Skeletal muscle tissue (tissue), 4 donors: ENCODE results near the gene OTOS. TPM values are rescaled to one million over a fixed set of nuclear protein-coding genes. Genes with fewer than 3 reads are reported as not detected.

ENCODE experiments used
- H3K27ac ChIP-seq: one replicate; pipeline ENCODE4 v1.7.0; 2013; ENCODE audit warnings: mild to moderate bottlenecking, low read depth, low read length, inconsistent platforms
- H3K27me3 ChIP-seq, 3 donors: one replicate each; pipeline ENCODE4 v1.7.0; 2013; ENCODE audit warnings: low read length in 3 of 3; ENCODE audit not compliant: control insufficient read depth in 3 of 3, insufficient read depth in 3 of 3
- H3K36me3 ChIP-seq, 3 donors: one replicate each; pipeline ENCODE4 v1.7.0; 2013; ENCODE audit warnings: low read length in 3 of 3; ENCODE audit not compliant: control insufficient read depth in 3 of 3, insufficient read depth in 3 of 3
- H3K4me1 ChIP-seq, 3 donors: one replicate each; pipeline ENCODE4 v1.7.0; 2013; ENCODE audit warnings: low read length in 3 of 3, mild to moderate bottlenecking in 3 of 3; ENCODE audit not compliant: control insufficient read depth in 3 of 3, insufficient read depth in 3 of 3
- H3K4me3 ChIP-seq, 3 donors: one replicate each; pipeline ENCODE4 v1.7.0; 2013; ENCODE audit warnings: low read length in 3 of 3
- H3K9ac ChIP-seq, 3 donors: one replicate each; pipeline ENCODE4 v1.7.0; 2013; ENCODE audit warnings: low read length in 3 of 3, mild to moderate bottlenecking in 3 of 3, moderate library complexity in 2 of 3, low read depth in 1 of 3
- H3K9me3 ChIP-seq, 3 donors: one replicate each; pipeline ENCODE4 v1.7.0; 2013; ENCODE audit warnings: low read length in 3 of 3; ENCODE audit not compliant: control insufficient read depth in 3 of 3
- total RNA-seq: library from RNA; depleted of rRNA; stranded (reverse); fragments of >200 nt; gene quantifications from one replicate; pipeline ENCODE4 v1.2.3, GENCODE V29; 2014
- donor health status: Osteomylitis.

OTOS gene
- total RNA-seq, 1 donor from 2014 or later = not detected

DNA sequence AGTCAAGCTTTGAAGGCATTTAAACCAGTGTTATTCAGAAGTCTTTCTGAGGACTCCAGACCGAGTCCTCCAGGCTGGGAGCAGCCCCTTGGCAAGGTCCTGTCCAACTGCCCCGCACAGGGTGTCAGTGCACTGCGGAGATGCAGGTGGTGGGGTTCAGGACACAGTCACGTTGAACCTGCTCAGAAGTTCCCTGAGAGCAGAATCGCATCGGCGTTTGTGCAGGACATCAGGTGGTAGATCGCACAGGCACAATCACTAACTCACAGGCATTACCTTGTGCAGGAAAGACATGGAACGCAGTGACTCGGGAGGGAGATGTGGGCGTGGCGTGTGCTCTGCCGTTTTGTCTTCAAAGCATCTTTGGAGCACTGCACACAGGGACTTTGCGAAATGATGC is 14.7 kb downstream of the OTOS start:
- Histone ChIP-seq H3K4me3 (no peak overlapping the region), H3K27ac (no peak overlapping the region), H3K27me3 (peaks cover 0 to 3% (median 0%) of the 10 kb centered on the region in 3 donors), H3K4me1 (peaks cover 12 to 17% (median 15%) of the 10 kb centered on the region in 3 donors), H3K36me3 (peaks cover 20 to 31% (median 26%) of the 10 kb centered on the region in 3 donors), H3K9me3 (no peaks in the 10 kb centered on the region), H3K9ac (no peak overlapping the region)

DNA sequence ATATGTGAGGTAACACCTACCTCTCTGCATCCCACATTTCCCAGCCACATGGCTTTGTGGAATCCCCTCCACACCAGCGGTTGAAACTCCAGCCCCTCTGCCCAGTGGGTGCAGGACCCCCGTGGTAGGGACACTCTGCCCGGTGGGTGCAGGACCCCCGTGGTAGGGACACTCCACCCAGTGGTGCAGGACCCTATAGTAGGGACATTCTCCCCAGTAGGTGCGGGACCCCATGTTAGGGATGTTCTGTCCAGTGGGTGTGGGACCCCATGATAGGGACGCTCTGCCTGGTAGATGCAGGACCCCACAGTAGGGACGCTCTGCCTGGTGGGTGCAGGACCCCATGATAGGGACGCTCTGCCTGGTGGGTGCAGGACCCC is 15.8 kb downstream of the OTOS start:
- peaks cover 9 to 20% (median 15%) of the 10 kb centered on the region in 3 donors for H3K36me3 ChIP-seq
- no peak overlapping the region for H3K27ac ChIP-seq
- peaks cover 0 to 3% (median 0%) of the 10 kb centered on the region in 3 donors for H3K27me3 ChIP-seq
- H3K9me3 ChIP-seq = no peaks in the 10 kb centered on the region
- H3K4me1 ChIP-seq = peaks cover 12 to 17% (median 15%) of the 10 kb centered on the region in 3 donors
- H3K9ac ChIP-seq = no peak overlapping the region
- no peak overlapping the region for H3K4me3 ChIP-seq

GRCh38 chr2:240123821-240124650 is 16.4 kb downstream of the OTOS start:
- H3K9ac ChIP-seq = no peak overlapping the region
- H3K4me3 ChIP-seq = no peak overlapping the region
- H3K36me3 ChIP-seq = peaks cover 5 to 14% (median 9%) of the 10 kb centered on the region in 3 donors
- peaks cover 12 to 13% (median 13%) of the 10 kb centered on the region in 3 donors for H3K4me1 ChIP-seq
- peaks cover 0 to 3% (median 0%) of the 10 kb centered on the region in 3 donors for H3K27me3 ChIP-seq
- no peaks in the 10 kb centered on the region for H3K9me3 ChIP-seq
- no peak overlapping the region for H3K27ac ChIP-seq

DNA sequence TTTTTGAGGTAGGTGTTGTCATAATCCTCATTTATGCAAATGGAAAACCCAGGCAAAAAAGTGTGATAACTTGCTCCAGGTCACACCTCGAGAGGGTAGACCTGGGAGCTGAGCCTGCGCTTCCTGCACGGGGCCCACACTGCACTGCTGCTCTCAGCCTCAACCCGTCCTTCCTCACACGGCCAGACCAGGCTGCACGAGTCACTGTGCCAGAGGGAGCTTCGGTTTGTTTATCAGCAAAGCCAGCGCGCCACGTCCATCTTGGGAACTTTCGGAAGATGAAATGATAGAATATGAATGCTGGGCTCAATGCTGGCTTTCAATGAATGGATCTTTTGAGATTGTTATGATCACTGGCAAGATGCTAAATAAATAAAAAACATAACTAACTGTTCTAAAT is 18.8 kb downstream of the OTOS start:
- no peaks in the 10 kb centered on the region for H3K9me3 ChIP-seq
- H3K4me3 ChIP-seq = no peak overlapping the region
- H3K36me3 ChIP-seq = peaks cover 0 to 8% (median 6%) of the 10 kb centered on the region in 3 donors
- no peak overlapping the region for H3K9ac ChIP-seq
- no peak overlapping the region for H3K27ac ChIP-seq
- no peaks in the 10 kb centered on the region for H3K4me1 ChIP-seq
- peaks cover 0 to 3% (median 0%) of the 10 kb centered on the region in 3 donors for H3K27me3 ChIP-seq

DNA sequence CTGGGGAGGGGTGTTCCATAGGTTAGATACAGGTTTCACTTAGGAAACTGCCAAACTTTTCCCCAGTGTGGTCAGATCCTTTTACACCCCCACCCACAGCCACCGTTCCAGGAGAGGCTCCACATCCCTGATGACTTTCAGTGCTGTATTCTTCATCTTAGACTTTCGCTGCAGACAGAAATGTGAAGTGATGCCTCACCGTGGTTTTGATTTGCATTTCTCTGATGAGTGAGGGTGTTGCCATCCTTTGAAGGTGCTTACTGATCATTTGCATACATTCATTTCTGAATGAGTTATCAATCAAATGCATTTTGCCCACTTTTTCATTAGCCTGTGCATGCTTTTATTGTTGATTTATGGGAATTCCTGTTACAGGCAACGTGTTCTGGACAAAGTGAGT is 19.3 kb downstream of the OTOS start:
- Histone ChIP-seq H3K27me3 (peaks cover 0 to 3% (median 0%) of the 10 kb centered on the region in 3 donors), H3K4me3 (no peak overlapping the region), H3K4me1 (no peaks in the 10 kb centered on the region), H3K36me3 (peaks cover 0 to 6% (median 4%) of the 10 kb centered on the region in 3 donors), H3K9ac (no peak overlapping the region), H3K27ac (no peak overlapping the region), H3K9me3 (no peaks in the 10 kb centered on the region)

GRCh38 chr2:240114233-240114632 is 26.2 kb downstream of the OTOS start:
- no peak overlapping the region for H3K4me3 ChIP-seq

DNA sequence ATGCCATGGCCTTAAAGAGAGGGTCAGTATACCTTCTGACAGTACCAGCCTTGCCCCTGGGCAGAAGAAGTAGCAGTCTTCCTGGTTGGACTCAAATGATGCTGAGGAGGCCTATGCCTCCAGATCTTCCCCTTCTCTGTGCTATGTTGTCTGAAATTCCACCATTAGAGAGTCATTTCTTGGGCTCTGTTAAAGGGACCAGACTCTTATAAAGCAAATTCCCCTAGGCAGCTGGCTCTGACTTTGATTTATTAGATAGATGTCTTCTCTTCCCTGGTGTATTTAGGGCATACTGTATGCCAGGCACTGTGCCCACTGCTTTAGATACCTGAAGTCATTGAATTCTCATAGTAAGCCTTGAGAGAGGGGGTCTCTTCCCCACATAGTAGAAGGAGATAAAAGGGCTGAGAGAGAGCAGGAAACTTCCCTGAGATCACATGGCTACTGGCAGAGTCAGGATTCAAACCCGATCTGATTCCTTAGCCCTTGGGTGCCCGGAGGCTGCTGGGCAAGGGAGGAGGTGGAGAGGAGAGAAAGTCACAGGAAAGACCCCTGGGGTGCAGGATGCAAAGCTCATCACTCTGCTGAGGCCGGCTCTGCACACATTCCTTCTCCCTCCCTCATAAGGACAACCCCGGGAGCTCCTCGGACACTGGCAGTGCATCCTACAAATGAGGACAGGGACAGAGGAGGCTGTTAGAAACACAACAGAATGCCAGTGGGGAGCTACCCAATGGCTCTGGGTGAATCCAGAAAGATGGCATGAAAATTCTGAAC is 27.4 kb downstream of the OTOS start:
- Histone ChIP-seq H3K9me3 (no peaks in the 10 kb centered on the region), H3K4me1 (no peaks in the 10 kb centered on the region), H3K4me3 (no peak overlapping the region), H3K9ac (no peak overlapping the region), H3K27me3 (peaks cover 20 to 27% (median 24%) of the 10 kb centered on the region in 3 donors), H3K27ac (no peak overlapping the region), H3K36me3 (no peaks in the 10 kb centered on the region)

More at GRCh38 chr2:240114233-240114632, 26.2 kb downstream of the OTOS start:
- H3K27me3 ChIP-seq = peaks cover 20 to 27% (median 23%) of the 10 kb centered on the region in 3 donors
- H3K9me3 ChIP-seq = no peaks in the 10 kb centered on the region
- H3K36me3 ChIP-seq = no peaks in the 10 kb centered on the region
- no peak overlapping the region for H3K9ac ChIP-seq
- no peaks in the 10 kb centered on the region for H3K4me1 ChIP-seq
- no peak overlapping the region for H3K27ac ChIP-seq

- Histone ChIP-seq H3K36me3 (no peaks in the 10 kb centered on the region), H3K4me1 (no peaks in the 10 kb centered on the region), H3K27me3 (peaks cover 24 to 36% (median 33%) of the 10 kb centered on the region in 3 donors), H3K4me3 (no peak overlapping the region), H3K27ac (no peak overlapping the region), H3K9me3 (no peaks in the 10 kb centered on the region), H3K9ac (no peak overlapping the region)
Measured at GRCh38 chr2:240111253-240111652, 29.2 kb downstream of the OTOS start.

GRCh38 chr2:240109386-240109785 is 31.1 kb downstream of the OTOS start:
- peaks cover 24 to 46% (median 45%) of the 10 kb centered on the region in 3 donors for H3K27me3 ChIP-seq
- no peaks in the 10 kb centered on the region for H3K36me3 ChIP-seq
- no peak overlapping the region for H3K9ac ChIP-seq
- H3K4me3 ChIP-seq = no peak overlapping the region
- no peaks in the 10 kb centered on the region for H3K9me3 ChIP-seq
- H3K4me1 ChIP-seq = no peaks in the 10 kb centered on the region
- no peak overlapping the region for H3K27ac ChIP-seq

DNA sequence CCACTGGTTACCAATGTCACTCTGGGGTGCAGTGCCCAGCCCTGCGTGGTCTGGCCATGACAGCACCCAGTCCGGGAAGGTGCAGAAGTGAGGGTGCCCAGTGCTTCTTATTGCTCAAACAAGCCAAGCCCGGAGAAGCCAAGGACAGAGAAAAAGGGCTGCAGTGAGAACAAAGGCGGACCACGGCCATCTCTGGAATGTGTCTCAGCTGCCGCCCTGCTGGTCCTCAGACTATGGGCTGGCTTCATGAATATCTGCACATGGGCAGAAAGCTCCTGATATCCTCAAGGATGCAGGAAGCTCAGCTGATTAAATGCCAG is 33.0 kb downstream of the OTOS start:
- Histone ChIP-seq H3K9ac (no peak overlapping the region), H3K27ac (no peak overlapping the region), H3K36me3 (no peaks in the 10 kb centered on the region), H3K4me1 (no peaks in the 10 kb centered on the region), H3K27me3 (peaks cover 22 to 42% (median 39%) of the 10 kb centered on the region in 3 donors), H3K4me3 (no peak overlapping the region), H3K9me3 (no peaks in the 10 kb centered on the region)
